ENCODE measurements around the gene RPS5.

RPS5 gene

DNA sequence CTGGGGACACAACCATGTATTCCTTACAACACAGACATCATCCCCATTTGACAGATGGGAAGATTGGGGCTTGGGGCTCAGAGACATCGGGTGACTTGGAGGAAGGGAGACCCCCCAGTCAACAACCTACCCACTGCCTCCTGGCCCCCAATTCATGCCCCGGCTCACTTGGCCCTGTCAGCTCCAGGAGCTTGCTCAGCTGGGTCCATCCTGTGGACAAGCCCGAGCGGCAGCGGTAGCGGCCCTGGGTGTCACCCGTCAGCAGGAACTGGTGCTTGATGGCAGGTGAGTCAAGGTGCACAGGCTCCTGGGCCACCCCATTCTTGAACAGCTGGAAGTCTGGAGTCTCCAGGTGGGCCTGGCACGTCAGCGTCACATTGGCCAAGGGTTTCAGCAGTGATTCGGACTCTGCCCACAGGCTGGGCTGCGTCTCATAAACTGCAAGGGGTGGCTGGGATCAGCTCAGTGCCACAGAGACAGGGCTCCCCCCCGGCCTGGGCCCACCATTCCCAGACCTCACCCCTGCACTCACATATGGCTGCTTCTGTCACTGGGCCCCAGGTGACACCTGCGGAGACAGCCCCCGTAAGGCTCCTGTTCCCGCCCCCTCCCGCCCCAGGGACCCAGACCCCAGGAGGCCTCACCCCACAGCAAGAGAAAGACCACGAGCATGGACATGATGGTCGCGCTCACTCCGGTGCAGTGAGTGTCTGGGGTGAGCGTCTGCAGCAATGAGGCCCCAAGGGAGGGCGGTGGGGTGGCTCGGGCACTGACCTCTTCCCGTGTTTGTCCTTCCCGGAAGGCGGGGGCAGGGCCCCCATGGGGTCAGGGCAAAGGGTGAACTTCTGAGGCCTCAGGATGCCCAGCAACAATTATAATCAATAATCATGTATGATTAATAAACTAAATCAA is 34.1 kb upstream of the RPS5 start, which contains the start of gene A1BG:
TSS of gene A1BG (minus strand) at position 733 of the 912 bp plus-strand sequence. CDS start at position 678, 55 bp downstream.
- Histone ChIP-seq H3K9me3 (ENCODE audit: severe bottlenecking) (no peaks in the 10 kb centered on the region), H3K36me3 (no peaks in the 10 kb centered on the region; the same call in none of the 2 replicates), H3K27me3 (ENCODE audit: insufficient read depth, low read depth, severe bottlenecking) (no peaks in the 10 kb centered on the region), H3K27ac (no peak within 1 kb of the TSS), H3K4me3 (ENCODE audit: low read depth, low read length) (no peak within 1 kb of the TSS)
- TF ChIP-seq, protein P1, sequence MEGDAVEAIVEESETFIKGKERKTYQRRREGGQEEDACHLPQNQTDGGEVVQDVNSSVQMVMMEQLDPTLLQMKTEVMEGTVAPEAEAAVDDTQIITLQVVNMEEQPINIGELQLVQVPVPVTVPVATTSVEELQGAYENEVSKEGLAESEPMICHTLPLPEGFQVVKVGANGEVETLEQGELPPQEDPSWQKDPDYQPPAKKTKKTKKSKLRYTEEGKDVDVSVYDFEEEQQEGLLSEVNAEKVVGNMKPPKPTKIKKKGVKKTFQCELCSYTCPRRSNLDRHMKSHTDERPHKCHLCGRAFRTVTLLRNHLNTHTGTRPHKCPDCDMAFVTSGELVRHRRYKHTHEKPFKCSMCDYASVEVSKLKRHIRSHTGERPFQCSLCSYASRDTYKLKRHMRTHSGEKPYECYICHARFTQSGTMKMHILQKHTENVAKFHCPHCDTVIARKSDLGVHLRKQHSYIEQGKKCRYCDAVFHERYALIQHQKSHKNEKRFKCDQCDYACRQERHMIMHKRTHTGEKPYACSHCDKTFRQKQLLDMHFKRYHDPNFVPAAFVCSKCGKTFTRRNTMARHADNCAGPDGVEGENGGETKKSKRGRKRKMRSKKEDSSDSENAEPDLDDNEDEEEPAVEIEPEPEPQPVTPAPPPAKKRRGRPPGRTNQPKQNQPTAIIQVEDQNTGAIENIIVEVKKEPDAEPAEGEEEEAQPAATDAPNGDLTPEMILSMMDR (IDR thresholded peaks at IDR 0.05; ENCODE audit: low read depth, low read length): no peak
- DNase-seq: no peak

DNA sequence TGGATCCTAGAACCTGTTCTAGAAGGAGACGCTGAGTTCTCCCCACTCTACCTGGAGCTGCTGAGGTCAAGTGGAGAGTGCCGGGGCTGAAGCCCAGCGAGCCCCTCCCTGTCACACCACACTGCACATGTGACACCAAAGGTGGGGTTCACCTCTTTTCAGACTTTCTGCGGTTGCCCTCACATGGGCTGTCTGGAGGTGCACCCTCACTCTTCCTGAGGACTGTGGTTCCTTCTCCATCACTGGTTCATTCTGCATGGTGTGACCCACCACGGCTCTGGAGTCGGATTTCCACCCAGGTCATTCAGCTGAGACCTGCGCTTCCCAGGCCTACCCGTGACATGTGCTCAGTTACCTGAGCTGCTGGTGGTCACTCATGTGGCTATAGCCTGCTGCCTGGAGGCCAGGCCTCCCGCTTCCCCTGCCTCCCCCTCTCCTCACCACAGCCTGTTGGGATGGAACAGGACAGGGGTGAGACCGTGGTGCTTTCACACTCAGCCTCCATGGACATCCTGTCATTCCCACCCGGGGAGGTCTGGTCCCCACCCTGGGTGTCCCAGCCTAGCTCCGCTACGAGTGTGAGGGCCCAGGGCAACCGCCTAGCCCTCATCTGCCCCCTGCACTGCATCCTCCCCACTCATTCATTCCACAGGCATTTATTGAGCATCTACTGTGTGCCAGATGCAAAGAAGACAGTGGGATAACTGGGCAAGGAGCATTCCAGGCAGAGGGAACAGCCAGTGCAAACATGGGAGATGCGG is 33.2 kb upstream of the RPS5 start:
- no peak for DNase-seq
- Histone ChIP-seq H3K36me3 (no peaks in the 10 kb centered on the region; the same call in none of the 2 replicates), H3K27ac (no peak overlapping the region), H3K9me3 (ENCODE audit: severe bottlenecking) (no peaks in the 10 kb centered on the region), H3K4me3 (ENCODE audit: low read depth, low read length) (no peak overlapping the region), H3K27me3 (ENCODE audit: insufficient read depth, low read depth, severe bottlenecking) (no peaks in the 10 kb centered on the region)
- TF ChIP-seq, protein P1 (IDR thresholded peaks at IDR 0.05; ENCODE audit: low read depth, low read length): no peak

DNA sequence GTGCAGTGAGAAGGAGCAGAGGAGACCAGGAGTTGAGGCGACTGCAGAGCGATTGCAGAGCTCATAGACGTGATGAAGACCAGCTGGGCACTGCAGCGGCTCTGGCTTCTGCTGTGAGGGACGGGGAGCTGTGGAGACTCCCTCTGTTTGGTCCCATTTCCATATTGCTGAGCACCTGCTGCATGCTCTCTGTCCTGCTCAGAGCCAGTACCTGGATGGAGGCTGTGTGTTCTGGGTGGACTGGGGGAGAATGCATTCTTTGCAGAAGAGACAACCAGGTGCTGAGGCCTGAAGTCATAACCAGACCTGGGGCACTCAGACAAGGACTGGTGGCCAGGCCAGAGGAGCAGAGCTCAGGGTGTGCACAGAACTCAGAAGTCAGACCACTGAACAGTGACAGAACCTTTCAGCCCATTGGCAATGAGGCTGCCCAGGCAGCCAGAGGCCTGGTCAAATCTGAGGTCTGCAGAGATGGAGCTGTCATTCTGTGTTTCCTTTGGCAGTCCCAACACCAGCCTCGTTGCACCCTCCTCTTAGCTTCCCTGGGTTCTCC is 32.5 kb upstream of the RPS5 start:
- H3K9me3 ChIP-seq (ENCODE audit: severe bottlenecking): no peaks in the 10 kb centered on the region
- no peak for DNase-seq
- H3K27ac ChIP-seq: no peak overlapping the region
- no peak overlapping the region for H3K4me3 ChIP-seq (ENCODE audit: low read depth, low read length)
- H3K36me3 ChIP-seq: no peaks in the 10 kb centered on the region; the same call in none of the 2 replicates
- TF ChIP-seq, protein P1 (IDR thresholded peaks at IDR 0.05; ENCODE audit: low read depth, low read length): no peak
- no peaks in the 10 kb centered on the region for H3K27me3 ChIP-seq (ENCODE audit: insufficient read depth, low read depth, severe bottlenecking)

DNA sequence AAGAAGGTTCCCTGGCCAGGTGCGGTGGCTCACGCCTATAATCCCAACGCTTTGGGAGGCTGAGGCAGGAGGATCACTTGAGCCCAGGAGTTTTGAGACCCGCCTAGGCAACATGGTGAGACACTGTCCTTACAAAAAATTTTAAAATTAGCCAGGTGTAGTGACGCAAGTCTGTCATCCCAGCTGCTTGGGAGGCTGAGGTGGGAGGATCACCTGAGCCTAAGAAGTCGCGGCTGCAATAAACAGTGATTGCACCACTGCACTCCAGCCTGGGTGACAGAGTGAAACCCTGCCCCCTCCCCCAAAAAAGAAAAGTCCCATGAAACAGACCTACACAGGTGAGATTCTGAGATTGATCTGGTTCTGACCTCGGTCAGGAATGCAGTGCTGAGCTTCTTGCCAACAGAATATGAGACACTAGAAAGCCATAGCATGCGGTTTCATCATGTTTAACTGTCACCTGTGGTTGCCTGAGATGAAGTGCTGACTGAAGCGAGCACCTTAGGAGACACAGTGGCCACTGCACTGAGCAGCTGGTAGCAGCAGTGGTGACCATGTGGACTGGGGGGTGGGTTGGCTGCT is 31.8 kb upstream of the RPS5 start:
- H3K4me3 ChIP-seq (ENCODE audit: low read depth, low read length): no peak overlapping the region
- H3K36me3 ChIP-seq: no peaks in the 10 kb centered on the region; the same call in none of the 2 replicates
- no peaks in the 10 kb centered on the region for H3K27me3 ChIP-seq (ENCODE audit: insufficient read depth, low read depth, severe bottlenecking)
- DNase-seq: no peak
- H3K27ac ChIP-seq: no peak overlapping the region
- TF ChIP-seq, protein P1 (IDR thresholded peaks at IDR 0.05; ENCODE audit: low read depth, low read length): no peak
- H3K9me3 ChIP-seq (ENCODE audit: severe bottlenecking): no peaks in the 10 kb centered on the region

DNA sequence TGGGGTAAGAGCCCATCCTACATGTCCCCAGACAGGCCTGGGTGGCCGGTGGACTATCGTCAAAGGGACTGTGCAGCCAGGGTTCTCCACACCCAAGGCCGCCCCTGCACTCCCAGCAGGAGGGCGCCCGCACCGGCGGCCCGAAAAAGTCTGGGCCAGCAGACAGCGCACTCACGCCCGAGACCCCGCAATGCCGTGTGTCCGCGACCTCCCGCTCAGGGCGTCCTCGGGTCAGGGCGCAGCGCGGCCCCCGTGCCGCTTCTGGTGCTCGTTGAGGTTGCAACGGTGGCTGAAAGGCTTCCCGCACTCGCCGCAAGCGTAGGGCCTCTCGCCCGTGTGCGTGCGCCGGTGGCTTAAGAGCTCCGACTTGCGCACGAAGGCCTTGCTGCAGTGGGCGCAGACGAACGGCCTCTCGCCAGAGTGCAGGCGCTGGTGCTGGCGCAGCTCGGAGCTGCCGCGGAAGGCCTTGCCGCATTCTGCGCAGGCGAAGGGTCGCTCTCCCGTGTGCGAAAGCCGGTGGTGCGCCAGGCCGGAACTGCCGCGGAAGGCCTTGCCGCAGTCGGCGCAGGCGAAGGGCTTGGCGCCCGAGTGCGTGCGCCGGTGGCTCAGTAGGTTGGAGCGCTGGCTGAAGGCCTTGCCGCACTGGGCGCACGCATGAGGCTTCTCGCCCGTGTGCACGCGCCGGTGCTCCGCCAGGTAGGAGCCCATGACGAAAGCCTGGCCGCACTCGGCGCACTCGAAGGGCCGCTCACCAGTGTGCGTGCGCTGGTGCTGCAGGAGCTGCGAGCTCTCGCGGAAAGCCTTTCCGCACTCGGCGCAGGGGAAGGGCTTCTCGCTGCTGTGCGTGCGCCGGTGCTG is 30.9 kb upstream of the RPS5 start:
- Histone ChIP-seq H3K36me3 (no peaks in the 10 kb centered on the region; the same call in 1 of the 2 replicates), H3K4me3 (ENCODE audit: low read depth, low read length) (no peak overlapping the region), H3K27me3 (ENCODE audit: insufficient read depth, low read depth, severe bottlenecking) (no peaks in the 10 kb centered on the region), H3K9me3 (ENCODE audit: severe bottlenecking) (no peaks in the 10 kb centered on the region), H3K27ac (no peak overlapping the region)
- DNase-seq: no peak
- TF ChIP-seq, protein P1 (IDR thresholded peaks at IDR 0.05; ENCODE audit: low read depth, low read length): no peak
